Tibial nerve (tissue), 4 donors: ENCODE results near the gene NT5C1B. TPM values are rescaled to one million over a fixed set of nuclear protein-coding genes. Genes with fewer than 3 reads are reported as not detected.

ENCODE experiments used
- DNase-seq, 2 donors: peaks; one replicate each; pipeline ENCODE4 v3.0.0-alpha.2; 2019; ENCODE audit warnings: low spot score in 2 of 2
- H3K27ac ChIP-seq, 4 donors: fragments of 200-600 bp; sonication (generic) in 3 of 4; one replicate each; pipeline ENCODE4 v1.5.1; 2017 to 2019; ENCODE audit warnings: mild to moderate bottlenecking in 1 of 4
- H3K27me3 ChIP-seq, 2 donors: fragments of 200-600 bp; sonication (generic) in 1 of 2; one replicate each; pipeline versions ENCODE4 v1.5.1 to v1.6.0; 2017 to 2019
- H3K36me3 ChIP-seq, 3 donors: fragments of 200-600 bp; sonication (generic); one replicate each; pipeline ENCODE4 v1.5.1; 2018 to 2019
- H3K4me1 ChIP-seq, 4 donors: fragments of 200-600 bp; sonication (generic) in 3 of 4; one replicate each; pipeline ENCODE4 v1.5.1; 2017 to 2019
- H3K4me3 ChIP-seq, 4 donors: fragments of 200-600 bp; sonication (generic) in 3 of 4; one replicate each; pipeline ENCODE4 v1.5.1; 2017 to 2019; ENCODE audit warnings: mild to moderate bottlenecking in 1 of 4, moderate library complexity in 1 of 4
- H3K9me3 ChIP-seq, 4 donors: fragments of 200-600 bp; sonication (generic) in 3 of 4; one replicate each; pipeline ENCODE4 v1.5.1; 2017 to 2019
- EP300 ChIP-seq, 2 donors: sonication (generic); formaldehyde crosslinking; IDR thresholded peaks; one replicate each; pipeline ENCODE4 v1.6.1; 2017; ENCODE audit warnings: antibody characterized with exemption in 2 of 2, mild to moderate bottlenecking in 1 of 2
- POLR2A ChIP-seq, 2 donors: fragments of 450-650 bp; IDR thresholded peaks; one replicate each; pipeline ENCODE4 v1.6.1; 2017; ENCODE audit warnings: antibody characterized with exemption in 2 of 2, mild to moderate bottlenecking in 2 of 2, moderate library complexity in 2 of 2
- WGBS, 2 donors: methylation state at CpG; one replicate each; pipeline ENCODE4 v1.1.5; 2018; 5-methylcytosine and 5-hydroxymethylcytosine counted together
- total RNA-seq, 4 donors: library from RNA; depleted of rRNA; stranded (reverse); fragments of >200 nt; gene quantifications; one replicate each; pipeline ENCODE4 v1.1.0, GENCODE V29; 2016
- TF ChIP-seq, protein P1 (sequence below), 5 experiments: fragments of 200-600 bp in 3 of 5; fragments of 450-650 bp in 2 of 5; sonication (generic) in 3 of 5; IDR thresholded peaks; one replicate each; pipeline ENCODE4 v1.5.1; 2016 to 2019; ENCODE audit warnings: antibody characterized with exemption in 5 of 5, mild to moderate bottlenecking in 3 of 5, moderate library complexity in 2 of 5

The NT5C1B gene
- total RNA-seq, 4 donors from 2014 or later: not detected

GRCh38 chr2:18626958-18627650 lies 37.7 kb upstream of the NT5C1B start:
- Histone ChIP-seq H3K27ac (no peak overlapping the region), H3K27me3 (no peaks in the 10 kb centered on the region), H3K36me3 (no peaks in the 10 kb centered on the region), H3K4me1 (peaks cover 0 to 3% (median 0%) of the 10 kb centered on the region in 4 donors), H3K9me3 (peaks cover 0 to 2% (median 0%) of the 10 kb centered on the region in 4 donors), H3K4me3 (no peak overlapping the region)
- DNase-seq: no peak
- no peak for TF ChIP-seq POLR2A (IDR thresholded peaks at IDR 0.05)
- TF ChIP-seq EP300 (IDR thresholded peaks at IDR 0.05): no peak
- TF ChIP-seq, protein P1, sequence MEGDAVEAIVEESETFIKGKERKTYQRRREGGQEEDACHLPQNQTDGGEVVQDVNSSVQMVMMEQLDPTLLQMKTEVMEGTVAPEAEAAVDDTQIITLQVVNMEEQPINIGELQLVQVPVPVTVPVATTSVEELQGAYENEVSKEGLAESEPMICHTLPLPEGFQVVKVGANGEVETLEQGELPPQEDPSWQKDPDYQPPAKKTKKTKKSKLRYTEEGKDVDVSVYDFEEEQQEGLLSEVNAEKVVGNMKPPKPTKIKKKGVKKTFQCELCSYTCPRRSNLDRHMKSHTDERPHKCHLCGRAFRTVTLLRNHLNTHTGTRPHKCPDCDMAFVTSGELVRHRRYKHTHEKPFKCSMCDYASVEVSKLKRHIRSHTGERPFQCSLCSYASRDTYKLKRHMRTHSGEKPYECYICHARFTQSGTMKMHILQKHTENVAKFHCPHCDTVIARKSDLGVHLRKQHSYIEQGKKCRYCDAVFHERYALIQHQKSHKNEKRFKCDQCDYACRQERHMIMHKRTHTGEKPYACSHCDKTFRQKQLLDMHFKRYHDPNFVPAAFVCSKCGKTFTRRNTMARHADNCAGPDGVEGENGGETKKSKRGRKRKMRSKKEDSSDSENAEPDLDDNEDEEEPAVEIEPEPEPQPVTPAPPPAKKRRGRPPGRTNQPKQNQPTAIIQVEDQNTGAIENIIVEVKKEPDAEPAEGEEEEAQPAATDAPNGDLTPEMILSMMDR (IDR thresholded peaks at IDR 0.05): no peak
- 77 to 80% methylated on average over 2 of the region's 2 CpGs for WGBS, 2 donors

DNA sequence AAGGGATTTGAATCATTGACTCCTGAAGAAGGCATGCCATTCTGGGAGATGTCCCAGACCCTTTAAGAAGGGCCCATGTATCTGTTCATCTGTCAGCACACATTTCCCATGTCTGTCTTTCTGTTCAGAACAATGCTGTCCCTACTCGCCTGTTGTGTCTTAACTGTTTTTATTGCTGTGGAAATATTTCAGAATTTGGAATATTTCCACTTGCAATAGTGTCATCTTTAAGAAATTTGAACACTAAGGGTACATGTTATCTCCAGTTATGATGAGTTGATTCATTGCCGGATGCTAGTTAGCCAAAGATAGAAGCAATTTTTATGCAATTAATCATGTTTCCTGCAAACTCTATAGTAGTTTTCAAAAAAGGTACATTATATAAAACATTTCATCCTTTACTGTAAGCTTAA lies 36.9 kb upstream of the NT5C1B start:
- no peak for DNase-seq
- peaks cover 0 to 3% (median 0%) of the 10 kb centered on the region in 4 donors for H3K4me1 ChIP-seq
- TF ChIP-seq, protein P1 (IDR thresholded peaks at IDR 0.05): no peak
- peak in 1 of 2 donors; percentile 28 for TF ChIP-seq EP300 (IDR thresholded peaks at IDR 0.05)
- TF ChIP-seq POLR2A (IDR thresholded peaks at IDR 0.05): no peak
- no peaks in the 10 kb centered on the region for H3K36me3 ChIP-seq
- peak overlapping the region in 2 of 4 donors; percentile 20 to 37 for H3K27ac ChIP-seq
- H3K4me3 ChIP-seq: no peak overlapping the region
- WGBS, 2 donors: 45 to 50% methylated on average over 2 of the region's 2 CpGs
- H3K9me3 ChIP-seq: no peaks in the 10 kb centered on the region
- no peaks in the 10 kb centered on the region for H3K27me3 ChIP-seq

GRCh38 chr2:18625563-18625962 lies 36.2 kb upstream of the NT5C1B start:
- Histone ChIP-seq H3K27me3 (no peaks in the 10 kb centered on the region), H3K27ac (peak overlapping the region in 1 of 4 donors; percentile 20), H3K4me3 (no peak overlapping the region), H3K9me3 (no peaks in the 10 kb centered on the region), H3K4me1 (peaks cover 0 to 3% (median 0%) of the 10 kb centered on the region in 4 donors), H3K36me3 (no peaks in the 10 kb centered on the region)
- no peak for TF ChIP-seq POLR2A (IDR thresholded peaks at IDR 0.05)
- TF ChIP-seq, protein P1 (IDR thresholded peaks at IDR 0.05): no peak
- no peak for TF ChIP-seq EP300 (IDR thresholded peaks at IDR 0.05)
- 51% methylated on average over 3 of the region's 3 CpGs for WGBS, 2 donors
- no peak for DNase-seq

DNA sequence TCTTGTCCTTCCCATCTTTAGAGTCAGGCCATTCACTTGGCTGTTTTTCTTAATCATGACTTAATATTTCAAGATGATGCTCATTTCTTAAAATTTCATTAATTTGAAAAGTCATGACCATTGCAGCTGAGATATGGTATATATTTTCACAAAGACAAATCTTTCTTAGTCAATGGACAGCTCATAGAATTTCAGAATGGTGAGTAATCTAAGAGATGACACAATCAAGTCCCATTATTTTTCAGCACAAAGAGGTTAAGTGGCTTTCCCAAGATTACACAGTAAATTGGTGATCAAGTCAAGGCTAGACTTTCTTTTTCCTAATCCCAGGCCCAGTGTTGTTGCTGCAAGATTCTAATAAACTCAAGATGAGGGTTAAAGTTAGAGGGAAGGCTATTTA lies 34.4 kb upstream of the NT5C1B start:
- Histone ChIP-seq H3K27ac (no peak overlapping the region), H3K9me3 (no peaks in the 10 kb centered on the region), H3K27me3 (no peaks in the 10 kb centered on the region), H3K4me1 (peaks cover 0 to 3% (median 0%) of the 10 kb centered on the region in 4 donors), H3K4me3 (no peak overlapping the region), H3K36me3 (no peaks in the 10 kb centered on the region)
- DNase-seq: no peak
- TF ChIP-seq, protein P1 (IDR thresholded peaks at IDR 0.05): no peak
- TF ChIP-seq EP300 (IDR thresholded peaks at IDR 0.05): no peak
- TF ChIP-seq POLR2A (IDR thresholded peaks at IDR 0.05): no peak

- peaks cover 0 to 1% (median 0%) of the 10 kb centered on the region in 4 donors for H3K4me1 ChIP-seq
- H3K9me3 ChIP-seq: no peaks in the 10 kb centered on the region
- no peaks in the 10 kb centered on the region for H3K36me3 ChIP-seq
- no peak for DNase-seq
- peak overlapping the region in 1 of 4 donors; percentile 29 for H3K27ac ChIP-seq
- WGBS, 2 donors: 81 to 85% methylated on average over 2 of the region's 2 CpGs
- H3K4me3 ChIP-seq: no peak overlapping the region
- TF ChIP-seq EP300 (IDR thresholded peaks at IDR 0.05): no peak
- no peak for TF ChIP-seq POLR2A (IDR thresholded peaks at IDR 0.05)
- TF ChIP-seq, protein P1 (IDR thresholded peaks at IDR 0.05): no peak
- H3K27me3 ChIP-seq: no peaks in the 10 kb centered on the region
Observed at GRCh38 chr2:18620867-18621632, 31.7 kb upstream of the NT5C1B start.
